ENCODE results near the gene ATP1B3. TPM values are rescaled to one million over a fixed set of nuclear protein-coding genes. Genes with fewer than 3 reads are reported as not detected.

The ATP1B3 gene
- total and polyA plus RNA-seq, 2 experiments from 2014 or later = 123 to 316 TPM

- no peak overlapping the region for H3K4me2 ChIP-seq
Measured at GRCh38 chr3:141960731-141961130, 84.3 kb downstream of the ATP1B3 start.

GRCh38 chr3:141963301-141963700 is 86.9 kb downstream of the ATP1B3 start:
- Histone ChIP-seq H2AFZ (no peak overlapping the region), H4K20me1 (ENCODE audit: insufficient read depth, poor library complexity, severe bottlenecking) (no peaks in the 10 kb centered on the region), H3K4me3 (no peak overlapping the region), H3K27ac (no peak overlapping the region), H3K36me3 (replicated peaks; ENCODE audit: insufficient read depth, low read depth) (peaks cover 4% of the 10 kb centered on the region), H3K27me3 (no peaks in the 10 kb centered on the region), H3K9me2 (replicated peaks; ENCODE audit: insufficient read depth) (no peaks in the 10 kb centered on the region), H3K79me2 (no peaks in the 10 kb centered on the region), H3K9me3 (ENCODE audit: low read depth) (no peaks in the 10 kb centered on the region), H3K4me1 (ENCODE audit: insufficient read depth) (no peaks in the 10 kb centered on the region), H3K4me2 (no peak overlapping the region)
- no peak for TF ChIP-seq EZH2 (IDR thresholded peaks at IDR 0.05; ENCODE audit: borderline replicate concordance)
- no peak for TF ChIP-seq EZH2phosphoT487 (IDR thresholded peaks at IDR 0.05; ENCODE audit: low read depth, severe bottlenecking, unreplicated experiment)
- no peak for TF ChIP-seq CTCF (IDR thresholded peaks at IDR 0.05; ENCODE audit: poor library complexity)
- WGBS (ENCODE audit: low lambda C conversion rate, missing lambda C conversion rate) = 93% methylated on average over 4 of the region's 4 CpGs
- DNase-seq (ENCODE audit: low spot score) = no peak

More at GRCh38 chr3:141960731-141961130, 84.3 kb downstream of the ATP1B3 start:
- H2AFZ ChIP-seq = no peak overlapping the region
- no peaks in the 10 kb centered on the region for H3K9me2 ChIP-seq (replicated peaks; ENCODE audit: insufficient read depth)
- H3K27ac ChIP-seq = no peak overlapping the region
- H3K79me2 ChIP-seq = no peaks in the 10 kb centered on the region
- no peaks in the 10 kb centered on the region for H3K9me3 ChIP-seq (ENCODE audit: low read depth)
- peaks cover 4% of the 10 kb centered on the region for H3K36me3 ChIP-seq (replicated peaks; ENCODE audit: insufficient read depth, low read depth)
- H3K4me3 ChIP-seq = no peak overlapping the region
- no peaks in the 10 kb centered on the region for H4K20me1 ChIP-seq (ENCODE audit: insufficient read depth, poor library complexity, severe bottlenecking)
- no peaks in the 10 kb centered on the region for H3K4me1 ChIP-seq (ENCODE audit: insufficient read depth)
- no peak for DNase-seq (ENCODE audit: low spot score)
- H3K27me3 ChIP-seq = no peaks in the 10 kb centered on the region
- 55% methylated on average over 3 of the region's 3 CpGs for WGBS (ENCODE audit: low lambda C conversion rate, missing lambda C conversion rate)
- TF ChIP-seq EZH2 (IDR thresholded peaks at IDR 0.05; ENCODE audit: borderline replicate concordance) = no peak
- no peak for TF ChIP-seq CTCF (IDR thresholded peaks at IDR 0.05; ENCODE audit: poor library complexity)
- TF ChIP-seq EZH2phosphoT487 (IDR thresholded peaks at IDR 0.05; ENCODE audit: low read depth, severe bottlenecking, unreplicated experiment) = no peak

- Histone ChIP-seq H2AFZ (no peak overlapping the region), H3K4me2 (no peak overlapping the region), H3K4me1 (ENCODE audit: insufficient read depth) (no peaks in the 10 kb centered on the region), H3K27ac (no peak overlapping the region), H3K79me2 (no peaks in the 10 kb centered on the region), H3K9me3 (ENCODE audit: low read depth) (no peaks in the 10 kb centered on the region), H3K36me3 (replicated peaks; ENCODE audit: insufficient read depth, low read depth) (no peaks in the 10 kb centered on the region), H3K27me3 (no peaks in the 10 kb centered on the region), H3K9me2 (replicated peaks; ENCODE audit: insufficient read depth) (no peaks in the 10 kb centered on the region), H3K4me3 (no peak overlapping the region), H4K20me1 (ENCODE audit: insufficient read depth, poor library complexity, severe bottlenecking) (no peaks in the 10 kb centered on the region)
- TF ChIP-seq EZH2phosphoT487 (IDR thresholded peaks at IDR 0.05; ENCODE audit: low read depth, severe bottlenecking, unreplicated experiment) (no peak), EZH2 (IDR thresholded peaks at IDR 0.05; ENCODE audit: borderline replicate concordance) (no peak), CTCF (IDR thresholded peaks at IDR 0.05; ENCODE audit: poor library complexity) (no peak)
- 100% methylated on average over 1 of the region's 1 CpG for WGBS (ENCODE audit: low lambda C conversion rate, missing lambda C conversion rate)
- DNase-seq (ENCODE audit: low spot score) = no peak
Measured at GRCh38 chr3:141965471-141965870, 89.0 kb downstream of the ATP1B3 start.

GRCh38 chr3:141969711-141970110 is 93.3 kb downstream of the ATP1B3 start:
- no peak overlapping the region for H2AFZ ChIP-seq
- no peak for DNase-seq (ENCODE audit: low spot score)
- H3K79me2 ChIP-seq = no peaks in the 10 kb centered on the region
- WGBS (ENCODE audit: low lambda C conversion rate, missing lambda C conversion rate) = 80% methylated on average over 6 of the region's 6 CpGs
- H3K4me2 ChIP-seq = no peak overlapping the region
- no peak for TF ChIP-seq EZH2phosphoT487 (IDR thresholded peaks at IDR 0.05; ENCODE audit: low read depth, severe bottlenecking, unreplicated experiment)
- TF ChIP-seq EZH2 (IDR thresholded peaks at IDR 0.05; ENCODE audit: borderline replicate concordance) = no peak
- TF ChIP-seq CTCF (IDR thresholded peaks at IDR 0.05; ENCODE audit: poor library complexity) = no peak
- no peaks in the 10 kb centered on the region for H3K36me3 ChIP-seq (replicated peaks; ENCODE audit: insufficient read depth, low read depth)
- no peaks in the 10 kb centered on the region for H3K9me2 ChIP-seq (replicated peaks; ENCODE audit: insufficient read depth)
- H3K27me3 ChIP-seq = no peaks in the 10 kb centered on the region
- H3K4me3 ChIP-seq = no peak overlapping the region
- no peaks in the 10 kb centered on the region for H3K4me1 ChIP-seq (ENCODE audit: insufficient read depth)
- H3K9me3 ChIP-seq (ENCODE audit: low read depth) = no peaks in the 10 kb centered on the region
- no peaks in the 10 kb centered on the region for H4K20me1 ChIP-seq (ENCODE audit: insufficient read depth, poor library complexity, severe bottlenecking)
- H3K27ac ChIP-seq = no peak overlapping the region

All from hepatocyte (in vitro differentiated cells).